PC-9 (cell line): ENCODE data around the gene ZNF207. TPM values are rescaled to one million over a fixed set of nuclear protein-coding genes. Genes with fewer than 3 reads are reported as not detected.
"Not testable (repeated sequence)": the region's sequence is repeated elsewhere in the genome, so short reads cannot be mapped to it uniquely, and the experiment has no call there.

Source experiments
- BruUV-seq: library from RNA; stranded (reverse); fragments of 400-500 nt; replicated peaks from 2 replicates; lab custom pipeline; 2021; lab: Mats Ljungman, UMichigan
- CTCF ChIA-PET: fragments of 300-600 bp; sonication (Branson Sonifier 250); formaldehyde crosslinking; loops from one replicate; lab custom pipeline; 2022; ENCODE audit warnings: antibody characterized with exemption; lab: Charles Lee
- POLR2A ChIA-PET: fragments of 300-600 bp; sonication (Branson Sonifier 250); formaldehyde crosslinking; loops from one replicate; lab custom pipeline; 2022; ENCODE audit warnings: antibody characterized with exemption; ENCODE audit not compliant: unreplicated experiment; lab: Charles Lee
- DNase-seq, 2 experiments: peaks; one replicate each; pipeline versions ENCODE4 v3.0.0 to v3.0.0-alpha.2; 2015 to 2022; ENCODE audit warnings: mixed read lengths in 1 of 2
- H2AFZ ChIP-seq: fragments of 200-600 bp; sonication (generic); 2 replicates; pipeline ENCODE4 v1.8.1; 2017; ENCODE audit warnings: antibody characterized with exemption
- H3F3A ChIP-seq: fragments of 200-600 bp; sonication (generic); 2 replicates; pipeline ENCODE4 v1.8.1; 2017; ENCODE audit warnings: antibody characterized with exemption, mild to moderate bottlenecking, low read depth; ENCODE audit not compliant: insufficient read depth
- H3K27ac ChIP-seq: fragments of 200-600 bp; sonication (generic); 2 replicates; pipeline ENCODE4 v1.6.1; 2016; ENCODE audit warnings: mixed run types
- H3K27me3 ChIP-seq: fragments of 200-600 bp; sonication (generic); 2 replicates; pipeline ENCODE4 v1.6.1; 2016; ENCODE audit warnings: low read depth, mixed run types; ENCODE audit not compliant: insufficient read depth
- H3K36me3 ChIP-seq: fragments of 200-600 bp; sonication (generic); 2 replicates; pipeline ENCODE4 v1.6.1; 2016; ENCODE audit warnings: low read depth, mixed run types
- H3K4me1 ChIP-seq: fragments of 200-600 bp; sonication (generic); replicated peaks from 2 replicates; pipeline ENCODE4 v1.6.1; 2016; ENCODE audit warnings: mixed run types; ENCODE audit not compliant: insufficient read depth
- H3K4me2 ChIP-seq: fragments of 200-600 bp; sonication (generic); 2 replicates; pipeline ENCODE4 v1.6.1; 2017; ENCODE audit warnings: mixed run types
- H3K4me3 ChIP-seq: fragments of 200-600 bp; sonication (generic); 2 replicates; pipeline ENCODE4 v1.6.1; 2016; ENCODE audit warnings: mixed run types
- H3K79me2 ChIP-seq: fragments of 200-600 bp; sonication (generic); 2 replicates; pipeline ENCODE4 v1.6.1; 2017; ENCODE audit warnings: low read depth, mixed run types
- H3K9me2 ChIP-seq: fragments of 200-600 bp; sonication (generic); 2 replicates; pipeline ENCODE4 v1.8.1; 2017; ENCODE audit warnings: mild to moderate bottlenecking; ENCODE audit not compliant: insufficient read depth
- H3K9me3 ChIP-seq: fragments of 200-600 bp; sonication (generic); 2 replicates; pipeline ENCODE4 v1.8.1; 2016; ENCODE audit warnings: low read depth; ENCODE audit not compliant: insufficient read depth
- H4K20me1 ChIP-seq: fragments of 200-600 bp; sonication (generic); 2 replicates; pipeline ENCODE4 v1.8.1; 2017; ENCODE audit not compliant: insufficient read depth
- CTCF ChIP-seq: fragments of 200-600 bp; sonication (generic); conservative IDR thresholded peaks from 2 replicates; pipeline ENCODE4 v1.6.1; 2017; ENCODE audit warnings: mixed run types, antibody characterized with exemption, mild to moderate bottlenecking, moderate library complexity
- EZH2 ChIP-seq: fragments of 200-600 bp; sonication (generic); IDR thresholded peaks from 2 replicates; pipeline ENCODE4 v1.8.0; 2017; ENCODE audit warnings: antibody characterized with exemption, low read depth
- intact Hi-C: fragments of 100-400 bp; cut with micrococcal nuclease; formaldehyde crosslinking; loops from one replicate; pipeline ENCODE4 v1.10.0; 2022; ENCODE audit not compliant: unreplicated experiment
- total RNA-seq: library from RNA; stranded (reverse); gene quantifications from 2 replicates; pipeline ENCODE4 v1.2.3, GENCODE V29; 2021

Gene ZNF207
- total RNA-seq, 1 experiment from 2014 or later, result 198 TPM

DNA sequence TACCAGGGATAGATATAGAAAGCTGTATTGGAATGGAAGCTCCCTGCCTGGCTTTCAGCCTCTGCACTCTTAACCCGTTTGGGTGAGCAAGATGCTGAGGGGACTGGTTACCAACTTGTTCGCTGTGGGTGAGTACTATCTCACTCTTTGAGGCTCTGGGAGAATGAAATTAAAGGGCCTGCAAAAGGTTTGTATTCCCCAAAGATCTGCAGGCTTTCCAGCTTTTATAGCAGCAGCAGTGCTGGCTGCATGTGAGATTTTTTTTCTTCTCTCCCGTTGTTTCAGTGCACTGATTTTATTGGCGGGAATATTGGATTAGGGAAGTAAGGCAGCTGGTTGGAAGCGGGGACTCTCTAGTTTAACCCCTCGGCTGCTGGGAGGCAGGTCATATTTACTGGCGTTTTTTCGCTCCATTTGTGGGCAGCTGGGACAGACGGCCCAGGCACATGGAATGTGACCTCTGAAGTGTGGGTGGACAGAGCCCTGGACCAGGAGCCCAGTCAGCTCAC lies 38.9 kb upstream of the ZNF207 start:
- Histone ChIP-seq H3K27ac (no peak overlapping the region), H3K9me2 (no peaks in the 10 kb centered on the region), H3K79me2 (no peaks in the 10 kb centered on the region), H3K36me3 (no peaks in the 10 kb centered on the region), H3K4me2 (no peak overlapping the region), H3K9me3 (no peaks in the 10 kb centered on the region), H3K4me3 (no peak overlapping the region), H3K27me3 (peaks cover 56% of the 10 kb centered on the region), H3K4me1 (no peaks in the 10 kb centered on the region), H4K20me1 (no peaks in the 10 kb centered on the region), H3F3A (no peaks in the 10 kb centered on the region), H2AFZ (no peak overlapping the region)
- ChIA-PET CTCF (interaction anchor here (0.7 to 1.2 kb wide), 2 partner anchors 13 to 739 kb away, joined by 6 to 10 read pairs; no protein-coding TSS in a partner anchor), POLR2A (interaction anchor here (0.7 kb wide), 1 partner anchor 39 kb away, joined by 4 read pairs; no protein-coding TSS in a partner anchor)
- TF ChIP-seq CTCF (no peak), EZH2 (no peak)
- intact Hi-C loops, result no loop called here
- no TSS peak for BruUV-seq
- no peak for DNase-seq

- Histone ChIP-seq H3K27me3 (peaks cover 31% of the 10 kb centered on the region), H4K20me1 (no peaks in the 10 kb centered on the region), H3K4me1 (no peaks in the 10 kb centered on the region; the same call in 1 of the 2 replicates), H3K9me3 (no peaks in the 10 kb centered on the region), H3K4me2 (no peak overlapping the region), H3K4me3 (no peak overlapping the region), H2AFZ (no peak overlapping the region), H3K36me3 (no peaks in the 10 kb centered on the region), H3K27ac (no peak overlapping the region), H3K9me2 (no peaks in the 10 kb centered on the region), H3K79me2 (no peaks in the 10 kb centered on the region), H3F3A (no peaks in the 10 kb centered on the region; the same call in 1 of the 2 replicates)
- no TSS peak for BruUV-seq
- ChIA-PET CTCF (no interaction called here), POLR2A (no interaction called here)
- intact Hi-C loops, result no loop called here
- no peak for DNase-seq
- no peak for TF ChIP-seq CTCF
- TF ChIP-seq EZH2, result no peak
These were observed 35.3 kb upstream of the ZNF207 start for GRCh38 chr17:32314636-32315035.

DNA sequence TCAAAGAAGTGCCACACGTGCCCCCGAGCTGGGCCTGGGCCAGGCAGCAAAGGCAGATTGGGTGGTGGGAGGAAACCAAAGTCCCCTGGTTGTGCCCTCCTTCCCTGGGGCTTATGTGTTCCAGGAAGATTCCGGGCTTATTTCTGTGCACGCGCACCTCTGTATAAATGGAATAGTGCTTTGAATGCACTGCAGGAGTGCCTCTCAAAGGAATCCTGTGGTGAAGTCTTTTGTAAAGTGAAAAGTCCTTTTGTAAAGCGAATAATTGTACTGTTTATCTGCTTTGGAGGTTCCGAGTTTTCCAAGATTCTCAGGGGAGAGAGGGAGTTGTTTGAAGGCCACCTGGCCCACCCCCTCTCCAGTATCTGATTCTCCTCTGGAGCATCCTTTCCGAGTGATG lies 34.8 kb upstream of the ZNF207 start:
- Histone ChIP-seq H2AFZ (no peak overlapping the region), H3K4me2 (no peak overlapping the region), H3K4me3 (no peak overlapping the region), H3K9me3 (no peaks in the 10 kb centered on the region), H3K9me2 (no peaks in the 10 kb centered on the region), H3K27me3 (peaks cover 31% of the 10 kb centered on the region), H3F3A (no peaks in the 10 kb centered on the region; the same call in 1 of the 2 replicates), H3K4me1 (no peaks in the 10 kb centered on the region; the same call in 1 of the 2 replicates), H3K27ac (no peak overlapping the region), H4K20me1 (no peaks in the 10 kb centered on the region), H3K79me2 (no peaks in the 10 kb centered on the region), H3K36me3 (no peaks in the 10 kb centered on the region)
- ChIA-PET POLR2A (no interaction called here), CTCF (interaction anchor here (1.0 kb wide), 1 partner anchor 62 kb away, joined by 4 read pairs; no protein-coding TSS in a partner anchor)
- DNase-seq, result no peak
- intact Hi-C loops, result no loop called here
- TF ChIP-seq EZH2, result no peak
- TF ChIP-seq CTCF, result no peak
- BruUV-seq, result no TSS peak

- intact Hi-C loops, H3K9me2 ChIP-seq, H3K27ac ChIP-seq, DNase-seq, H2AFZ ChIP-seq, POLR2A ChIA-PET, H4K20me1 ChIP-seq, H3K9me3 ChIP-seq, H3K4me3 ChIP-seq, H3K4me1 ChIP-seq, H3K4me2 ChIP-seq, H3K79me2 ChIP-seq, BruUV-seq, H3K36me3 ChIP-seq, H3F3A ChIP-seq: not testable (repeated sequence)
- CTCF ChIA-PET, result interaction anchor here (0.6 kb wide), 1 partner anchor 466 kb away, joined by 3 read pairs; no protein-coding TSS in a partner anchor
- peaks cover 25% of the 10 kb centered on the region for H3K27me3 ChIP-seq
These were observed 33.3 kb upstream of the ZNF207 start for GRCh38 chr17:32316653-32317052.
